ENCODE results near the gene PUSL1.

PUSL1 gene, protein sequence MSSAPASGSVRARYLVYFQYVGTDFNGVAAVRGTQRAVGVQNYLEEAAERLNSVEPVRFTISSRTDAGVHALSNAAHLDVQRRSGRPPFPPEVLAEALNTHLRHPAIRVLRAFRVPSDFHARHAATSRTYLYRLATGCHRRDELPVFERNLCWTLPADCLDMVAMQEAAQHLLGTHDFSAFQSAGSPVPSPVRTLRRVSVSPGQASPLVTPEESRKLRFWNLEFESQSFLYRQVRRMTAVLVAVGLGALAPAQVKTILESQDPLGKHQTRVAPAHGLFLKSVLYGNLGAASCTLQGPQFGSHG

DNA sequence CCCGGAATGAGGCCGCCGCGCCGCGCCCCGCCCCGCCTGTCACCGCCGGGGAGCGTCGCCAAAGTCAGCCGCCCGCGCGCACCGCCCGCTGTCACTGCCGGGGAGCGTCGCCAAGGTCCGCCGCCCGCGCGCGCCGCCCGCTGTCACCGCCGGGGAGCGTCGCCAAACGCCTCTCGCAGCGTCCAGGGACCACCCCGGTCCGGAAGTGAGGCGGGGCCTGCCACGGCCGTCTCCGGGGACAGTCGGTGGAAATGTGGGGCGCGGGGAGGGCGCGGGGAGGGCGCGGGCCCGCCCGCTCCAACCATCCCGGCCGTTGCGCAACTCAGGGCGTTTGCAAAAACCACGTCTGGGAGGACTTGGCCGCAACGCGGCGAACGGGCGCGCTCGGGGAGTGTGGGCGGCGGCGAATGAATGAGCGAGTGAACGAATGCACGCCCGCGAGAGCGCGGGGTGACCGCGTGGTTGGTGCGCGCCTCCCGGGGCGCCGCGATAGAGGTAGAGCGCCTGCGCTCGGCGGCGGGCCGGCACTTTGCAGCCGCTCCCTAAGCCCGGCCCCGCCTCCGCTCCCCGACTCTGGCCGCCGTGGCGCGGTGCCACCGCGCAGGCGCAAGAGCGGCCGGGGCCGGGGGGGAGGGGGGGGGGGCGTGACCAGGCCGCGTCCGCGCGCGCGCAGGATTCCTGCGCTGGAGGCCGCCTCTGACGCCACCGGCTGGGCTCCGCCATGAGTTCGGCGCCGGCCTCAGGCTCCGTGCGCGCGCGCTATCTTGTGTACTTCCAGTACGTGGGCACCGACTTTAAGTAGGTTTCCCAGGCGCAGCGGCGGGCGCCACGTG is at the start of gene PUSL1, which contains the start of gene ACAP3:
TSS of gene PUSL1 (plus strand) at position 675 of the 833 bp plus-strand sequence. CDS start at position 722, 47 bp downstream.
TSS of gene ACAP3 (minus strand) at position 8 of the 833 bp plus-strand sequence. CDS start 115 bp downstream, outside the sequence.
- peak; percentile 93 for DNase-seq

DNA sequence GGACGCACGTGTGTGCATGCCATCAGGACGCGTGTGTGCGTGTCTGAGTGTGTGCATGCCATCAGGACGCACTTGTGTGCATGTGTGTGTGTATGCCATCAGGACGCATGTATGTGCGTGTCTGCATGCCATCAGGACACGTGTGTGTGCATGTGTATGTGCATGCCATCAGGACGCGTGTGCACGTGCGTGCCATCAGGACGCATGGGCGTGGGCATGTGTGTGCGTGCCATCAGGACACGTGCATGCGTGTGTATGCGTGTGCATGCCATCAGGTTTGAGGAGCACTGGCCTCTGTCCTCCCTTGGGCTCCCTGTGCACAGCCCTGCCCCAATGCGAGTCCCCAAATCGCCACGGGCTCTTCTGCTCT is 49.3 kb upstream of the PUSL1 start:
- DNase-seq: no peak

DNA sequence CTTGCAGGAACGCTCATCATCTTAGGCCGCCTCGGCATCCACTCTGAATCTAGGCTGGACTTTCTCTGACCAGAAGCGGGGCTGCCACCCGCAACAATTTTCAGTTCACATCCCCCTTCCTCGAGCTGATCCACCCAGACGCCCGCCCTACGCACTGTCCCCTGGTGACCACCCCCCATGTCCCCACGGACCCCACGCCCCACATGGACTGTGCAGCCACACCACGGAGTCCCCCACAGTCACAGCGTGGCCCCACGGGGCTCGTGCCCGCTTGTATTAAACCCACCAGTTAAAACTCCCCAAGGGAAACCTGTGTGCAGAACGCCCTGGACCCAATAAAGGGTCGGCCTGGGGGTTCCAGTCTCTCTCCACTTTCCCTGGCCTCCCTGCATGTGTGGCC is 48.9 kb upstream of the PUSL1 start:
- no peak for DNase-seq

DNA sequence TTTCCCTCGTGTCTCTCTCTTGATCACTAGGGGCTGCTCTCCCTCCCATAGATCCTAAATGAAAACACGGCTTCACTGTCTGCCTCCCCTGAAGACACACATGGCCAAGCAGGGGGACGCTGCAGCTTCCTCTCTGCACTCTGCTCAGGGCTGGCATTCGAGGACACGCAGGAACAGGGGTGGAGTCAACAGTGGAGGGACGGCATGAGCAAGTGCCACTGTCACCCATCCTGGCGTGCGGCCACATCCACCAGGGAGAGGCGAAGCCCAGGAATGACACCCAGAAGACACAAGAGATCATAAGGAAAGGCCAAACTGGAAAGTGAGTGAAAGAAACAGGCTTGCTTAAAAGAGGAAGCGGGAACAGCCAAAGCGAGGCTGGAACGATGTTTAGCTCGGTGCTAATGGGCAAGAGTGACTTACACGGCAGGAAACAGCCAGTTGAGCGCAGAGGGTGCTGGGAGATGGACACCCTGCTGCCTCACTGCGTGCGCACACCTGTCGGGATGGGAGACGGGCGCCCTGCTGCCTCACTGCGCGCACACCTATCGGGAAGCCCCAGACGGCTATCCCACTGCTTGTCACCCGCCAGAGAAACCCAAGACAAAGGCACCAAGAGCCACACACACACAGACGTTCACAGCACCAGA is 48.3 kb upstream of the PUSL1 start:
- no peak for DNase-seq

DNA sequence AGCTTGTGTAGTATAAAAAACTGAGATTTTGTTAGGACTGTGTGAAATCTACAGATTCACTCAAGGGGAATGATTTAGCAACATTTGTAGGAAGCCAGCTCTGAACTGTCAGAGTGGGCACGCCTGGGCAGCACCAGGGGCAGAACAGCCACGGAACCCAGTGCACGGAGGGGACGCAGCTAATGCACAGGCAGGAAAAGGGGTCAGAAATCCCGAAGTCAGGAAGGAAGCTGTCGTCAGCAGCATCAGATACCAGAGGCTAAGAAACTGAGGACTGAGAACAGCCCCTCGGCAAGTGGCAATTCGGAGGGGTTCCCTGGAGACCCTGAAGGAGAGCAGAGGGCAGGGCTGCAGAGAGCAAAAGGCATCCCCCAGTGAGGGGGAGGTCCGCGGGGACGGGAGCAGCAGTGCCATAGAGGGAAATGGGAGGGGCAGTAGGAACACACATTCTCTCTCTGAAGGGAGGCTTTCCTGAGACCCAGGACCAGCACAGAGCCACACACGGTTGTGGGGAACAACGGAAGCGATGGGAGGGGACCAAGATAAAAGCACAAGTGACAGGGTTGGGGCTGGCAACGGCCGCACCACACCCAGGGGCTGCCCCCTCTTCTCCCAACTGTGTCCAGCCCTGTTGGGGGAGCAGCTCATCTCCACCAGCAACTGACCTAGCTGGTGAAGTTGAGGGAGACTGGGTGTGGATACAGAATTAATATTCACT is 47.4 kb upstream of the PUSL1 start:
- no peak for DNase-seq

DNA sequence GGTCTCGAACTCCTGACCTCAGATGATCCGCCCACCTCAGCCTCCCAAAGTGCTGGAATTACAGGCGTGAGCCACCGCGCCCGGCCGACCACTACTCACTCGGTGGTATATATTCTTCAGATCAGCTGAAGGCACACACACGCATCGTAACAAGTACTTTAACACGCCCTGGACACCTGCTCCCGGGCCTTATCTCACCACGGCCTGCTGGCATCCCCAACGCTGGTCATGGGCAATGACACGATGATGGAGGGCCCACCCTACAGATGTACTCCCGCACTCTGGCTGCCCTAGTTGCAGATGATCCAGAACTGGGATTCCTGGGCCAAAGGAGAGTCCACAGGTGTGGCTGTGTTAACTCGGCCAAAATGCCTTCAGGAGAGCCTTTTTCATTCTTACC is 46.3 kb upstream of the PUSL1 start:
- DNase-seq: no peak

DNA sequence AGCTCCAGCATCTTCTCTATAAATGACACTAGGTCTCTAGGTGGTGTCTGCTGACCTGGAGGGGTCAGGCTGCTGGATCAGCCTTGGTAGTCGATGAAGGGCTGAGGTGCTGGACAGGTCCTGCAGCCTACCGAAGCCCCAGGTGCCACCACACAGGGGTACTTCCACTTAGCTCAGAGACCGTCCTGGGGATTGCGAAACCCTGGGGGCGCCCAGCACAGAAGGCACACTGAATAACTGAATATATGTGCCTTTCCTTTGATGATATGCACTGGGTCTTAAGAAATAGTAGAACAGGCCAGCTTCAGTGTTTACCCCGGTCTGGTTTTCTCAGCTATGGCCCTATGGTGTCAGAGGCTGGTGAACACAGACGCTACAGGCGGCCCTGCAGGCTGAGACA is 45.6 kb upstream of the PUSL1 start:
- no peak for DNase-seq

DNA sequence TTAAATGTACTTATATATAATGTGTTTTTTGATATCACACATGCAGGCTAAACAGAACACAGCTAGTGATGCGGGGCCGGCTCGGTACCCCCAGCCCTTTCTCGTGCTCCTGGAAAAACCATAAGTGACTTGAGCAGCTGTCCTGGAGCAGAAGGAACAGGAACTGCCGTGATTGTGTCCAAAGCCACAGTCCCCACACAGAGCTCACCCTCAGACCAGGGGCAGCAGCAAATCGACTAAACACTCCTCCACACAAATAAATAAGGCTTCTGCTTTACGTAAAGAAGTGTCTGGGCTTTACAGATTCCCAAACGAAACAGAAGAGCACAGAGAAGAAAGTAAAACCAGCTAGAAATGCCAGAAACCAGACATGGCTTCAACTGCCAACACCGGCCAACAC is 44.4 kb upstream of the PUSL1 start:
- DNase-seq: no peak

DNA sequence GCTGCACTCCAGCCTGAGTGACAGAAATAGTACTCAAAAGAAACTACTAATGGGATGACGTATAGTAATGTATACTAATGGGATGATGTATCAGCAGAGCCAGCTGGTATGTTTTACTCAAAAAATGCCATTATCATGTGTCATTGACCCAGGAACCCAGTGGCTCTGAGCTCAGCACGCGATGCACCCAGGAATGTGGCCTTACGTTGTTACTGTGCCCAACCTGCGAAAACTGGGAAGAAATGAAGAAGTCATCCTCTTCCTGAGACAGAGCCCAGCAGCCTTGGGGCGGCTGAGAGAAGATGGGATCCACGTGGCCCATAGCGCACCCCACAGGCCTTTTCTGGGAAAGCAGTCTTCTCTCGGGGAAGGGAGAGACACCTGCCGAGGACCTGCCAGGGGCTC is 43.5 kb upstream of the PUSL1 start:
- DNase-seq: peak; percentile 27

DNA sequence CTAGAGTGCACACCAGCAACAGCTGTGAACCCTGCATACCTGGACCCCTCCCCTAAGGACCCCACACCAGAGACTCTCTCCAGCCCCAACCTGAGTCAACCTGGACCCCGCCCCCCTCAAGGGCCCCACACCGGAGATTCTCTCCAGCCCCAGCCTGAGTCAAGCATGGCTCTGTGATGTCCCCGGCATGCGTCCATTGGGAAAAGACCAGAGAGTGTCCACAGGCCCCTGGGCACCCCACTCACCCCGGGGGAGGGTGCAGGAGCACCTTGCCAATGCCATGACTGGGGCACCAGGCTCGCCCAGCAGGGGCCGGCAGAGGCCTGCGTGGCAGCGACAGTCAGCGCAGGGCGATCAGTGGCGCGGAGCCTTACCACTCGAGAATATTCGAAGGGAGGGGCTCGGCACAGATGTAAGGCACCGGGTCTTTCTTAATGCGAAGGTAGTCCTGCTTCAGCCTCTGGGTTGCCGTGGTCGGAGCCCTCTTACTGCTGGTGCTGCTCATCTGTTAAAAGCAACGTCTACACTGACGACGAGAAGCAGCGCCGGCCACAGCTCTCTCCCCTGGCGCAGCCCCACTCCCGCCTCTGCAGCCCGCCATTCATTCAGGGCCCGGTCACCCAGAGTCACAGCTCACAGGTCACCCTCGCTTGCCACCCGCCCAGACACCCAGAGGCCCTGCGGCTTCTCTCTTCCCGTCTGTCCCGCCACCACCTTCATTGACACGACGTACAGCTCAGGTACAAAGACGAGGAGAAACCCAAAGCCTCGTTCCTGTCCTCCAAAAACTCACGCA is 40.7 kb upstream of the PUSL1 start:
- DNase-seq: no peak

DNA sequence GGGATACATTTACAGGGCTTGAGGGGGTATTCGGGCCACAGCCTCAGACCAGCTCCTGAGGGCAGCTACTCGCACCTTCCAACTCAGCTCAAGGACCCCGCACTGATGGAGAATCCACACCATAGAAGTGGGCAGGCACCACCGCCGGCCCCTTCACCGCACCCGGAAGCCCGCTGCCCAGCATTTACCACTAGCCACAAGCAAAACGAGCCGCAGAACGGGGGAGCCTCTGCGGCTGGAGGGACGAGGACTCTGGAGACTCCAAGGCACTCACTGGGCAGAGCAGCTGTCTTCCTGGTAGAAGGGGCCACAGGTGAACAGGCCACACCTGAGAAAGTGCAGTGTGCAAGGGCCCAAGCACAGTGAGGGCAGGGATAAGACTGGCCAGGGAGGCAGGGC is 40.1 kb upstream of the PUSL1 start:
- DNase-seq: no peak

DNA sequence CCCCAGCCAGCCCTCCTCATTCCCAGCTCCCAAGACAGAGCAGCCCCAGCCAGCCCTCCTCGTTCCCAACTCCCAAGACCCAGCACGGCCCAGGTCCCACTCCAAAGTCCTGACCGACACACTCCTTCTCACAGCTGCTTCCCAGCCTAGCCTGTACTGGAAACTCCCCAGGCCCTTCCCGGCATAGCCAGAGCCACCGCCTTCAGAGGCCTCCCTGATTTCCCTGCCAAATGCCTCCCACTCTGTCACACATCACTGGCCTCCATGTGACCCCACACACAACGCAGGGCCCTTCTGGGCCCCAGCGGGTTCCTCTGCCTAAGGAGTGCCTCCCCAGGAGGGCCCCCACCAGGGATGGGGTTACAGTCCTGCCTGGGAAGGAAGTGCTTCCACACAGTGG is 37.6 kb upstream of the PUSL1 start:
- no peak for DNase-seq

DNA sequence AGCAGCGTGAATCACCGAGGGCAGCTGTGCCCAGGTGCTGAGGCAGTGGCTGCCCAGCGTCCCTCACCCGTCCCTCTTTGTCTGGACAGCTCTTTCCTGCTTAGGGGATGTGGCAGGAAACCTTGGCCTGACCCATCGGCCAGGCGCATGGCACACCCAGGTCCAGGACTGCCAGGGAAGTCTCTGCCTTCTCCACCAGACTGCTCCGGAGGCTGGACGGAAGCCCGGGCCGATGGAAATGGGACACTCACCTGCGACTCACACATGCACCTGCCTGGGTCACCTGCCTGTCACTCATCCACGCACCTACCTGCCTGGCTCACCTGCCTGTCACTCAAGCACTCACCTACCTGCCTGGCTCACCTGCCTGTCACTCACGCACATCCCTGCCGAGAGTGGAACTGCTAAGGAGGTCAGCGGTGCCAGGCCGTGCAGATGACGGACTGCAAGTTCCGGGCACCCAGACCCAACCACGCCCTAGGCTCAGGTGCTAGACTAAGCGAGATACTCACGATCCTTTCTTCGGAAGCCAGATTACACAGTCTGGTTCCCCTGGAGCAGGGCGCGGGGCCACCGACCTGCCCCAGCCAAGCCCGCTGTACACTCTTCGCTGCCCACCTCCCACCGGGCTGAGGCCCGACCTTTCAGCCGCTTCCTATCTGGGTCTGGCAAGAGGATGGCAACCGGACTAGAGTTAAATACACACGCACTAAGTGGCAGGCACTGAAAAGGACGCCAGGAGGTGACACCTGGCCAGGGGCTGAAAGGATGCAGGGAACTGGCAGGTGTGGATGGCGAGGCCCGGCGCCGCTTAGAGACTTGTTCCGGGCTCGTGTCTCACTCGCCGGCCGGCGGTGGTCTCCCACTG is 35.8 kb upstream of the PUSL1 start:
- DNase-seq: no peak

DNA sequence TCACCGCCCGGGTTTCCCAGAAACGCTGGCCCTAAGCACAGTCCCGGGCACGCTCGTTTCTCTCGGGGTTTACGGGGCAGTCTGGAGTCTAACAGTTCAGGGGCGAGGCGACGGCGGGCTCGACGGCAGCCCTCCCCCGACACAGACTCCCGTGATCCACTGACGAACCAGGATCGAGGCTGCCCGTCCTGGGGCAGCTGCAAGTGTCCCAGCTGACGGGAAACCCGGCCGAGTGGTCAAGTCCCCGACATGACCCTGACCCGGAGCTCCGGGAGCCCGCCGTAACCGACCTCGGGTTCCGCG is 35.2 kb upstream of the PUSL1 start:
- no peak for DNase-seq

DNA sequence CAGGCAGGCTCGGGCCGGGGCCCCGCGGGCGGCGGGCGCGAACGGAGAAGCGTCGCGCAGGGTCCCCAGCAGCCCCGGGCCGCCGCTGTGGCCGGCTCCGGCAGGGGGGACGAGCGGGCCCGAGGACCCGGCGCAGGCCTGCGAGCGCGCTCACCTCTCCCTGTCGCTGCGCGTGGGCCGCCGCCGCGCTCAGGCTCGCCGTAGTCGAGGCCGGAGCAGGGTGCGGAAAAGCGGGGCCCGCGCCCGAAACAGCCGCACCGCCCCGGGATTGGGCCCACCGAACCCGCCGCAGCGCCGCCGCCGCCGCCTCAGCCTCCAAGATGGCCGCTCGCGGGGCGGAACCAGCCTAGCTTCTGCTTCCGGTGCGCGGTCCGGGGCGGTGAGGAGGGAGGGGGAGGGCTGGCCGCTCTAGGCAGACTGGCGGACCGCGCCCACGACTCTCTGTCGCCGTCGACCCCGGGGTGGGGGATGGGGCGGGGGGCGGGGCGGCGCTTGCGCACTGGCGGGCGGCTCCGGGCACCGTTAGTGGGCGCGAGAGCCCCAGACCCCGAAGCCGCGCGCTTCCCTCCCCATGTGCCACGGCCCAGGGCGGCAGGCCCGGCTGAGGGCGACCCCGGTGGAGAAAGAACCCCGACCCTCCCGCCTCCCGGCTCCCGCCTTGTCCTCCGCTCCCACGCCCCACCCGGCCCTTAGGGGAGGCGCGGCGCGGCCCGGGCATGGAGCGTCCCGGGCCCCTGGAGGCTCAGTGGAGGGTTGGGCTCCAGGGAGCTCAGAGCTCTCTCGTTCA is 34.7 kb upstream of the PUSL1 start, which contains the start of gene UBE2J2:
TSS of gene UBE2J2 (minus strand) at position 343 of the 787 bp plus-strand sequence. CDS start 5,862 bp downstream, outside the sequence.
- DNase-seq: peak; percentile 95

DNA sequence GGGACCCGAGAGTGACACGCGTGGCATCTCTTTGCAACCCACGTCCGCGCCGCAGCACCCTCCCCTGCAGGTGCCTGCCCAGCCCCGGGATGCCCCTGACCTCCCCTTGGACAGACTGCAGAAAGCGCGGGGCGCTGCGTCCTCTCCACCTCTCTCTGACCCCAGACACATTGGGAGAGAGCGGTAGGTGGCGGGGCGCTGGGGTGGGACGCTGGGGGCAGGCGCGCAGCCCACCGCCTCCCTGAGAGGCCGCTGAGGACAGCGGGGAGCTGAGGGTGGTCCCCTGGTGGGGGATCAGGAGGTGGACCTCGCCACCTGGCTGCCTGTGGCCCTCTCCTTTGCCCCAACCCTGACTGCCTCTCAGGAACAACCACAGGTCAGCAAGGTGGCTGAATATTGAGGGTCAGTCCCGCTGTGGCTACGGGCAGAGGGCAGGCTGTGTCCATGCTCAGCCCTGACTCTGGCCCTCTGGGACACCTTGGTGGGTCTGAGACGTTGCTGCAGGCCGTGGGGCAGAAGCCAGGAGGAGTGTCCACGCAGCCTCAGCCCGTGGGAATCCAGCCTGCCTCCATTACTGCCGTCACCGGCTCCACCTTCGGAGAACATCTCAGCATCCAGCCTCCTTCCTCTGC is 34.0 kb upstream of the PUSL1 start:
- no peak for DNase-seq

DNA sequence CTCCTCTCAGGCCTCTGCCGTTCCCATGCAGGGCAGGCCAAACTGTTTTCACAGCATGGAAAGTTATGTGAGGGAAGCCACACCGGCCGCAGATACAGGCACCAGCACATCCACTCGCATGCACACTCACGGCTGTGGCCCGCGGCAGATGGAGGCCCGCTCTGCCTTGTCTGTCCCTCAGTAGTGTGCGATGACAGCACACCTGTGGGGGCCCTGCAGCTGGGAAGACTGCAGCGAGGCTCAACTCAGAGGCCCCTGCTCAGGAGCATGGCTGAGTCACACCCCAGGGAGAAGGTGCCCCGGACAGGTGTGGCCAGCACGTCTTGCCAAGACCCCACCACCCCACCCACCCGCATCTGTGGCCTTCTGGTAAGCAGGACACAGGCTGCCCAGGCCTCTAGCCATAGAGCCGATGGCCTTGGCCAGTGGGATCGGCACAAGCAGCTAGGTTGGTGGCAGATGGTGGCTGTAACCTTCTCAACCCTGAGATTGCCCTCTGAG is 33.4 kb upstream of the PUSL1 start:
- no peak for DNase-seq

DNA sequence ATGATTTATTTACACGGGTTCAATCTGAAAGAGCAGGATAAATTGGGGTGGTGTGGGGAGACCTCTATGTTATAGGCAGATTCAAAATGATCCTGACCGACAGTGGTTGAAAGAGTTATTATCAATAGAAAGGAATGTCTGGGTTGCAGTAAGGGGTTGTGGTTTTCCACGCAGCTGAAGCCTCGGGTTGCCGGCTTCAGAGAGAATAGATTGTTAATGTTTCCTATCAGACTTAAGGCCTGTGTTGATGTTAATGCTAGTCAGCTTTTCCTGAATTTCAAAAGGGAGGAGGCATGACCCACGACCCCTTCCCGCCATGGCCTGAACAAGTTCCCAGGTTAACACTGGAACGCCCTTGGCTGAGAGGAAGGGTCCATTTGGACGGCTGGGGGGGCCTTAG is 32.6 kb upstream of the PUSL1 start:
- no peak for DNase-seq

DNA sequence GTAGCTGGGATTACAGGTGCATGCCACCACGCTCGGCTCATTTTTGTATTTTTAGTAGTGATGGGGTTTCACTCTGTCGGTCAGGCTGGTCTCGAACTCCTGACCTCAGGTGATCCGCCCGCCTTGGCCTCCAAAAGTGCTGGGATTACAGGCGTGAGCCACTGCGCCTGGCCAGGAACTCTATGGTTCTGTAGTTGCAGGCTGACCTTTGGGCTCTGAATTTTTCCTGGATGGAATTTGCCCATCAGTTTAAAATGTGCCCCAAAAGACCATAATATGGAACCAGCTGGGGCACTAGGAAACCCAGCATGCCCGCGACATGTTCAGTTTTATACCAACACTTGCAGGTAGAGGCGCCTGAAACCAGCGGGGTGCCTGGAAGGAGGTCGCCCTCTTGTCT is 29.8 kb upstream of the PUSL1 start:
- DNase-seq: no peak

DNA sequence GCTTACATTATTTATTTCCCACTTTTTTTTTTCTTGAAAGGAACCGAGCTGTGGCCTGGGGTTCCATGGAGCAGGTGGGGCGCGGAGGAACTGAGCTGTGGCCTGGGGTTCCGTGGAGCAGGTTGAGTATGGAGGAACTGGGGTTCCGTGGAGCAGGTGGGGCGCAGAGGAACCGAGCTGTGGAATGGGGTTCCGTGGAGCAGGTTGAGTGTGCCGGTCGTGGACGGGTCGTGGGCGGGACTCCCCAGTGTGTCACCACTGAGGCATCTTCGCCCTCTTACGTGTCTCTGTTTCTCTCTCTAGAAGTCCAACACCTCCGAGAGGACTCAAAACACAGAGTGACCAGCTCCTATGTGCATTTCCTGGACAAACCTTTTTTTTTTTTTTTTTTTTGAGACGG is 29.4 kb upstream of the PUSL1 start:
- no peak for DNase-seq

All from CD4-positive, alpha-beta T cell treated with Interleukin-6 for 4 hours (primary cell).